Sigmoid colon (tissue), 3 donors: ENCODE results near the gene ITPR1.

Source experiments
- POLR2A ChIP-seq, 2 donors: fragments of 450-650 bp; IDR thresholded peaks; one replicate each; pipeline ENCODE4 v1.6.1; 2016; ENCODE audit warnings: antibody characterized with exemption in 2 of 2, mild to moderate bottlenecking in 2 of 2, moderate library complexity in 2 of 2
- TF ChIP-seq, protein P1 (sequence below), 4 experiments: fragments of 450-650 bp in 3 of 4; fragments of 200-600 bp in 1 of 4; IDR thresholded peaks; one replicate each; pipeline ENCODE4 v1.5.1; 2016 to 2019; ENCODE audit warnings: antibody characterized with exemption in 4 of 4, mild to moderate bottlenecking in 3 of 4, moderate library complexity in 2 of 4

DNA sequence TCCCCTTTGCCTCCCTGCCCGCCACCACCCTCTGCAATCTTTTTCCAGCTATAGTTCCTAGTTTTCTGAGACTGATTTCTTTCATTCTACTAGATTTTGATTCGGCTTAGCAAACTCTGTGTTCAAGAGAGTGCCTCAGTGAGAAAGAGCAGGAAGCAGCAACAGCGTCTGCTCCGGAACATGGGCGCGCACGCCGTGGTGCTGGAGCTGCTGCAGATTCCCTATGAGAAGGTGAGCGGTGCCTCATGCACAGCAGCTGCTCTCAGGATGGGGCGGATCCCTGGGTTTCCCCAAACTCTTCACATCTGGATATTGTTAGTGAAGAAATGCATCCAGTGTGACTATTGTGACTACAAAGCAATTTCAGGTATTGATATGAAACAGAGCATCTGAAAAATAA is 191.8 kb downstream of the ITPR1 start:
- TF ChIP-seq POLR2A (IDR thresholded peaks at IDR 0.05), result no peak
- TF ChIP-seq, protein P1, sequence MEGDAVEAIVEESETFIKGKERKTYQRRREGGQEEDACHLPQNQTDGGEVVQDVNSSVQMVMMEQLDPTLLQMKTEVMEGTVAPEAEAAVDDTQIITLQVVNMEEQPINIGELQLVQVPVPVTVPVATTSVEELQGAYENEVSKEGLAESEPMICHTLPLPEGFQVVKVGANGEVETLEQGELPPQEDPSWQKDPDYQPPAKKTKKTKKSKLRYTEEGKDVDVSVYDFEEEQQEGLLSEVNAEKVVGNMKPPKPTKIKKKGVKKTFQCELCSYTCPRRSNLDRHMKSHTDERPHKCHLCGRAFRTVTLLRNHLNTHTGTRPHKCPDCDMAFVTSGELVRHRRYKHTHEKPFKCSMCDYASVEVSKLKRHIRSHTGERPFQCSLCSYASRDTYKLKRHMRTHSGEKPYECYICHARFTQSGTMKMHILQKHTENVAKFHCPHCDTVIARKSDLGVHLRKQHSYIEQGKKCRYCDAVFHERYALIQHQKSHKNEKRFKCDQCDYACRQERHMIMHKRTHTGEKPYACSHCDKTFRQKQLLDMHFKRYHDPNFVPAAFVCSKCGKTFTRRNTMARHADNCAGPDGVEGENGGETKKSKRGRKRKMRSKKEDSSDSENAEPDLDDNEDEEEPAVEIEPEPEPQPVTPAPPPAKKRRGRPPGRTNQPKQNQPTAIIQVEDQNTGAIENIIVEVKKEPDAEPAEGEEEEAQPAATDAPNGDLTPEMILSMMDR (IDR thresholded peaks at IDR 0.05), result no peak
